HepG2 (cell line): Measurements from ENCODE around the gene EPS8L1. TPM values are rescaled to one million over a fixed set of nuclear protein-coding genes. Genes with fewer than 3 reads are reported as not detected.

ENCODE experiments used
- ATF7-NPFF ChIP-seq: sonication (generic); formaldehyde crosslinking; IDR thresholded peaks from 2 replicates; pipeline ENCODE4 v1.8.1; 2023; ENCODE audit warnings: mild to moderate bottlenecking, low read depth, missing genetic modification reagents, moderate library complexity
- DNMT3B ChIP-seq: conservative IDR thresholded peaks from 2 replicates; pipeline ENCODE4 v1.6.1; 2016; ENCODE audit warnings: missing biosample characterization, control low read depth
- GMEB1 ChIP-seq: sonication (generic); formaldehyde crosslinking; IDR thresholded peaks from 2 replicates; pipeline ENCODE4 v1.5.1; 2020; ENCODE audit warnings: missing genetic modification reagents, mild to moderate bottlenecking, borderline replicate concordance
- HOXA7 ChIP-seq: sonication (generic); formaldehyde crosslinking; IDR thresholded peaks from 2 replicates; pipeline ENCODE4 v1.8.1; 2022; ENCODE audit warnings: mild to moderate bottlenecking, missing genetic modification reagents, moderate library complexity
- IKZF5 ChIP-seq: IDR thresholded peaks from 2 replicates; pipeline ENCODE4 v1.6.1; 2018; ENCODE audit warnings: missing genetic modification reagents, mild to moderate bottlenecking, missing compliant biosample characterization
- PRMT3 ChIP-seq: sonication (generic); formaldehyde crosslinking; IDR thresholded peaks from 2 replicates; pipeline ENCODE4 v1.8.1; 2022; ENCODE audit warnings: low read depth, mild to moderate bottlenecking, moderate library complexity, missing genetic modification reagents, borderline replicate concordance
- SIX1 ChIP-seq: sonication (generic); formaldehyde crosslinking; IDR thresholded peaks from 2 replicates; pipeline ENCODE4 v1.4.0; 2020; ENCODE audit warnings: missing genetic modification reagents, borderline replicate concordance
- TFDP2 ChIP-seq: sonication (generic); formaldehyde crosslinking; IDR thresholded peaks from 2 replicates; pipeline ENCODE4 v1.4.0; 2020; ENCODE audit warnings: missing genetic modification reagents
- ZNF263 ChIP-seq: sonication (generic); formaldehyde crosslinking; IDR thresholded peaks from 2 replicates; pipeline ENCODE4 v1.4.0; 2020; ENCODE audit warnings: missing genetic modification reagents
- ZNF343 ChIP-seq: sonication (generic); formaldehyde crosslinking; IDR thresholded peaks from 2 replicates; pipeline ENCODE4 v1.4.0; 2020; ENCODE audit warnings: mild to moderate bottlenecking, missing genetic modification reagents
- ZNF776 ChIP-seq: sonication (generic); formaldehyde crosslinking; IDR thresholded peaks from 2 replicates; pipeline ENCODE4 v1.4.0; 2020; ENCODE audit warnings: mild to moderate bottlenecking, missing genetic modification reagents
- polyA plus RNA-seq, 8 experiments: library from polyadenylated mRNA; depleted of rRNA in 3 of 8; stranded (reverse) in 7 of 8; unstranded in 1 of 8; fragments of >200 nt; fragmentation: Illumina TruSeq in 4 of 8; extraction: Trizol in 4 of 8; gene quantifications; 2 replicates each; pipeline versions ENCODE4 v1.2.1 to v1.2.3, GENCODE V29; 2011 to 2016; ENCODE audit warnings: low read depth in 4 of 8, missing spikeins in 1 of 8, mixed read lengths in 1 of 8; ENCODE audit not compliant: insufficient read depth in 1 of 8
- total RNA-seq, 5 experiments: library from RNA; depleted of rRNA; stranded (reverse); fragments of >200 nt; fragmentation: Illumina TruSeq; extraction: Trizol; gene quantifications; 2 replicates each; pipeline ENCODE4 v1.2.3, GENCODE V29; 2016; ENCODE audit warnings: low read depth in 1 of 5
- TF ChIP-seq, protein P1 (sequence below): sonication (generic); formaldehyde crosslinking; IDR thresholded peaks from 2 replicates; pipeline ENCODE4 v1.5.0; 2020; ENCODE audit warnings: missing genetic modification reagents
- TF ChIP-seq, protein P2 (sequence below): sonication (generic); formaldehyde crosslinking; IDR thresholded peaks from 2 replicates; pipeline ENCODE4 v1.4.0; 2020; ENCODE audit warnings: mild to moderate bottlenecking, missing genetic modification reagents
- TF ChIP-seq, protein P3 (sequence below): sonication (generic); formaldehyde crosslinking; conservative IDR thresholded peaks from 2 replicates; pipeline ENCODE4 v1.8.0; 2022; ENCODE audit warnings: mild to moderate bottlenecking, moderate library complexity, missing genetic modification reagents
- TF ChIP-seq, protein P4 (sequence below): sonication (generic); formaldehyde crosslinking; IDR thresholded peaks from 2 replicates; pipeline ENCODE4 v1.4.0; 2020; ENCODE audit warnings: missing genetic modification reagents

Gene EPS8L1
- total and polyA plus RNA-seq, 2 of the 13 experiments (the other 11 are each of a cell fraction or from before 2014, with no cell fraction given), result 3.0 to 6.3 TPM

- TF ChIP-seq PRMT3 (CRISPR knock-in tag) (no peak), HOXA7 (CRISPR knock-in tag) (no peak), ZNF343 (CRISPR knock-in tag) (no peak), ZNF776 (CRISPR knock-in tag) (no peak), IKZF5 (no peak), DNMT3B (CRISPR knock-in tag) (no peak), ZNF263 (CRISPR knock-in tag) (no peak), GMEB1 (CRISPR knock-in tag) (peak; percentile 23; the same call in 1 of the 2 replicates), ATF7-NPFF (CRISPR knock-in tag) (peak; percentile 26; the same call in 1 of the 2 replicates), TFDP2 (CRISPR knock-in tag) (0 out of 2 replicates have a peak, but pooled peaks have one; percentile 24), SIX1 (CRISPR knock-in tag) (no peak)
- TF ChIP-seq, protein P1, sequence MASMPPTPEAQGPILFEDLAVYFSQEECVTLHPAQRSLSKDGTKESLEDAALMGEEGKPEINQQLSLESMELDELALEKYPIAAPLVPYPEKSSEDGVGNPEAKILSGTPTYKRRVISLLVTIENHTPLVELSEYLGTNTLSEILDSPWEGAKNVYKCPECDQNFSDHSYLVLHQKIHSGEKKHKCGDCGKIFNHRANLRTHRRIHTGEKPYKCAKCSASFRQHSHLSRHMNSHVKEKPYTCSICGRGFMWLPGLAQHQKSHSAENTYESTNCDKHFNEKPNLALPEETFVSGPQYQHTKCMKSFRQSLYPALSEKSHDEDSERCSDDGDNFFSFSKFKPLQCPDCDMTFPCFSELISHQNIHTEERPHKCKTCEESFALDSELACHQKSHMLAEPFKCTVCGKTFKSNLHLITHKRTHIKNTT (CRISPR knock-in tag), result no peak
- TF ChIP-seq, protein P2, sequence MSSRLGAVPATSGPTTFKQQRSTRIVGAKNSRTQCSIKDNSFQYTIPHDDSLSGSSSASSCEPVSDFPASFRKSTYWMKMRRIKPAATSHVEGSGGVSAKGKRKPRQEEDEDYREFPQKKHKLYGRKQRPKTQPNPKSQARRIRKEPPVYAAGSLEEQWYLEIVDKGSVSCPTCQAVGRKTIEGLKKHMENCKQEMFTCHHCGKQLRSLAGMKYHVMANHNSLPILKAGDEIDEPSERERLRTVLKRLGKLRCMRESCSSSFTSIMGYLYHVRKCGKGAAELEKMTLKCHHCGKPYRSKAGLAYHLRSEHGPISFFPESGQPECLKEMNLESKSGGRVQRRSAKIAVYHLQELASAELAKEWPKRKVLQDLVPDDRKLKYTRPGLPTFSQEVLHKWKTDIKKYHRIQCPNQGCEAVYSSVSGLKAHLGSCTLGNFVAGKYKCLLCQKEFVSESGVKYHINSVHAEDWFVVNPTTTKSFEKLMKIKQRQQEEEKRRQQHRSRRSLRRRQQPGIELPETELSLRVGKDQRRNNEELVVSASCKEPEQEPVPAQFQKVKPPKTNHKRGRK, result no peak
- TF ChIP-seq, protein P3, sequence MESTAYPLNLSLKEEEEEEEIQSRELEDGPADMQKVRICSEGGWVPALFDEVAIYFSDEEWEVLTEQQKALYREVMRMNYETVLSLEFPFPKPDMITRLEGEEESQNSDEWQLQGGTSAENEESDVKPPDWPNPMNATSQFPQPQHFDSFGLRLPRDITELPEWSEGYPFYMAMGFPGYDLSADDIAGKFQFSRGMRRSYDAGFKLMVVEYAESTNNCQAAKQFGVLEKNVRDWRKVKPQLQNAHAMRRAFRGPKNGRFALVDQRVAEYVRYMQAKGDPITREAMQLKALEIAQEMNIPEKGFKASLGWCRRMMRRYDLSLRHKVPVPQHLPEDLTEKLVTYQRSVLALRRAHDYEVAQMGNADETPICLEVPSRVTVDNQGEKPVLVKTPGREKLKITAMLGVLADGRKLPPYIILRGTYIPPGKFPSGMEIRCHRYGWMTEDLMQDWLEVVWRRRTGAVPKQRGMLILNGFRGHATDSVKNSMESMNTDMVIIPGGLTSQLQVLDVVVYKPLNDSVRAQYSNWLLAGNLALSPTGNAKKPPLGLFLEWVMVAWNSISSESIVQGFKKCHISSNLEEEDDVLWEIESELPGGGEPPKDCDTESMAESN, result no peak
- TF ChIP-seq, protein P4, sequence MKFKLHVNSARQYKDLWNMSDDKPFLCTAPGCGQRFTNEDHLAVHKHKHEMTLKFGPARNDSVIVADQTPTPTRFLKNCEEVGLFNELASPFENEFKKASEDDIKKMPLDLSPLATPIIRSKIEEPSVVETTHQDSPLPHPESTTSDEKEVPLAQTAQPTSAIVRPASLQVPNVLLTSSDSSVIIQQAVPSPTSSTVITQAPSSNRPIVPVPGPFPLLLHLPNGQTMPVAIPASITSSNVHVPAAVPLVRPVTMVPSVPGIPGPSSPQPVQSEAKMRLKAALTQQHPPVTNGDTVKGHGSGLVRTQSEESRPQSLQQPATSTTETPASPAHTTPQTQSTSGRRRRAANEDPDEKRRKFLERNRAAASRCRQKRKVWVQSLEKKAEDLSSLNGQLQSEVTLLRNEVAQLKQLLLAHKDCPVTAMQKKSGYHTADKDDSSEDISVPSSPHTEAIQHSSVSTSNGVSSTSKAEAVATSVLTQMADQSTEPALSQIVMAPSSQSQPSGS (CRISPR knock-in tag), result no peak
Measured at GRCh38 chr19:55080968-55081769, 5.5 kb downstream of the EPS8L1 start (continued).
